Tibial nerve (tissue), 4 donors: ENCODE results near the gene GSPT1. TPM values are rescaled to one million over a fixed set of nuclear protein-coding genes. Genes with fewer than 3 reads are reported as not detected.

Source experiments
- DNase-seq, 2 donors: peaks; one replicate each; pipeline ENCODE4 v3.0.0-alpha.2; 2019; ENCODE audit warnings: low spot score in 2 of 2
- H3K27ac ChIP-seq, 4 donors: fragments of 200-600 bp; sonication (generic) in 3 of 4; one replicate each; pipeline ENCODE4 v1.5.1; 2017 to 2019; ENCODE audit warnings: mild to moderate bottlenecking in 1 of 4
- H3K27me3 ChIP-seq, 2 donors: fragments of 200-600 bp; sonication (generic) in 1 of 2; one replicate each; pipeline versions ENCODE4 v1.5.1 to v1.6.0; 2017 to 2019
- H3K36me3 ChIP-seq, 3 donors: fragments of 200-600 bp; sonication (generic); one replicate each; pipeline ENCODE4 v1.5.1; 2018 to 2019
- H3K4me1 ChIP-seq, 4 donors: fragments of 200-600 bp; sonication (generic) in 3 of 4; one replicate each; pipeline ENCODE4 v1.5.1; 2017 to 2019
- H3K4me3 ChIP-seq, 4 donors: fragments of 200-600 bp; sonication (generic) in 3 of 4; one replicate each; pipeline ENCODE4 v1.5.1; 2017 to 2019; ENCODE audit warnings: mild to moderate bottlenecking in 1 of 4, moderate library complexity in 1 of 4
- H3K9me3 ChIP-seq, 4 donors: fragments of 200-600 bp; sonication (generic) in 3 of 4; one replicate each; pipeline ENCODE4 v1.5.1; 2017 to 2019
- EP300 ChIP-seq, 2 donors: sonication (generic); formaldehyde crosslinking; IDR thresholded peaks; one replicate each; pipeline ENCODE4 v1.6.1; 2017; ENCODE audit warnings: antibody characterized with exemption in 2 of 2, mild to moderate bottlenecking in 1 of 2
- POLR2A ChIP-seq, 2 donors: fragments of 450-650 bp; IDR thresholded peaks; one replicate each; pipeline ENCODE4 v1.6.1; 2017; ENCODE audit warnings: antibody characterized with exemption in 2 of 2, mild to moderate bottlenecking in 2 of 2, moderate library complexity in 2 of 2
- WGBS, 2 donors: methylation state at CpG; one replicate each; pipeline ENCODE4 v1.1.5; 2018; 5-methylcytosine and 5-hydroxymethylcytosine counted together
- total RNA-seq, 4 donors: library from RNA; depleted of rRNA; stranded (reverse); fragments of >200 nt; gene quantifications; one replicate each; pipeline ENCODE4 v1.1.0, GENCODE V29; 2016
- TF ChIP-seq, protein P1 (sequence below), 5 experiments: fragments of 200-600 bp in 3 of 5; fragments of 450-650 bp in 2 of 5; sonication (generic) in 3 of 5; IDR thresholded peaks; one replicate each; pipeline ENCODE4 v1.5.1; 2016 to 2019; ENCODE audit warnings: antibody characterized with exemption in 5 of 5, mild to moderate bottlenecking in 3 of 5, moderate library complexity in 2 of 5

Gene GSPT1
- total RNA-seq, 4 donors from 2014 or later: 43.2 to 49.8 (median 46.2) TPM

DNA sequence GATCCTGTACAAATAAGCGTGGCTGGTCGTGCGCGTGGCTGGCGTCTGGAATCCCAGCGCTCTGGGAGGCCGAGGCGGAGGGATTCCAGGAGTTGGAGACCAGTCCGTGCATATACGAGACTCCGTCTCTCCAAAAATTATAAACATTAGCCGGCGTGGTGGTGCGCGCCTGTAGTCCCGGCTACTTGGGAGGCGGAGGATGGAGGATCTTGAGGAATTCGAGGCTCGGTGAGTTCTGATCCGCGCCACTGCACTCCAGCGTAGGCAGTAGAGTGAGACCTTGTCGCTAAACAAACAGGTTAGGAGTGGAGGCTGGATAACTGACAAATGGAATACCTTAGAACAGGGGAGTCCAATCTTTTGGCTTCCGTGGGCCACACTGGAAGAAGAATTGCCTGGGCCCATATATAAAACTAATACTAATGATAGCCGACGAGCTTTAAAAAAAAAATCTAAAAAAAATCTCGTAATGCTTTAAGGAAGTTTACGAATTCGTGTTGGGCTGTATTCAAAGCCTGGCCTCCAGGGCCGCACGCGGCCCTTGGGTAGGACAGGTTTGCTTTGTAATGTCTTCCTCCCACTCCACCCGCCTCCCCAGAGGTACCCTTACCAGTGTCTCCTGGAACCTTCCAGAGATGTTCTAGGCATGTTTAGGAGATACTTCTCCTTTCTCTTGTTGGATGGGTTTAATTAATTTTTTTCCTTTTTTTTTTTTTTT, 63.5 kb downstream of the GSPT1 start:
- TF ChIP-seq, protein P1, sequence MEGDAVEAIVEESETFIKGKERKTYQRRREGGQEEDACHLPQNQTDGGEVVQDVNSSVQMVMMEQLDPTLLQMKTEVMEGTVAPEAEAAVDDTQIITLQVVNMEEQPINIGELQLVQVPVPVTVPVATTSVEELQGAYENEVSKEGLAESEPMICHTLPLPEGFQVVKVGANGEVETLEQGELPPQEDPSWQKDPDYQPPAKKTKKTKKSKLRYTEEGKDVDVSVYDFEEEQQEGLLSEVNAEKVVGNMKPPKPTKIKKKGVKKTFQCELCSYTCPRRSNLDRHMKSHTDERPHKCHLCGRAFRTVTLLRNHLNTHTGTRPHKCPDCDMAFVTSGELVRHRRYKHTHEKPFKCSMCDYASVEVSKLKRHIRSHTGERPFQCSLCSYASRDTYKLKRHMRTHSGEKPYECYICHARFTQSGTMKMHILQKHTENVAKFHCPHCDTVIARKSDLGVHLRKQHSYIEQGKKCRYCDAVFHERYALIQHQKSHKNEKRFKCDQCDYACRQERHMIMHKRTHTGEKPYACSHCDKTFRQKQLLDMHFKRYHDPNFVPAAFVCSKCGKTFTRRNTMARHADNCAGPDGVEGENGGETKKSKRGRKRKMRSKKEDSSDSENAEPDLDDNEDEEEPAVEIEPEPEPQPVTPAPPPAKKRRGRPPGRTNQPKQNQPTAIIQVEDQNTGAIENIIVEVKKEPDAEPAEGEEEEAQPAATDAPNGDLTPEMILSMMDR (IDR thresholded peaks at IDR 0.05): no peak
- TF ChIP-seq POLR2A (IDR thresholded peaks at IDR 0.05) (no peak), EP300 (IDR thresholded peaks at IDR 0.05) (no peak)
- 54 to 59% methylated on average over 29 to 33 of the region's 33 CpGs for WGBS, 2 donors
- no peak for DNase-seq
- Histone ChIP-seq H3K27ac (peak overlapping the region in 3 of 4 donors; percentile 85 to 95 (median 90)), H3K36me3 (peaks cover 0 to 25% (median under 1%) of the 10 kb centered on the region in 3 donors), H3K9me3 (no peaks in the 10 kb centered on the region), H3K4me3 (peak overlapping the region; percentile 72 to 99 (median 86)), H3K27me3 (no peaks in the 10 kb centered on the region), H3K4me1 (peaks cover 0 to 49% (median 20%) of the 10 kb centered on the region in 4 donors)

DNA sequence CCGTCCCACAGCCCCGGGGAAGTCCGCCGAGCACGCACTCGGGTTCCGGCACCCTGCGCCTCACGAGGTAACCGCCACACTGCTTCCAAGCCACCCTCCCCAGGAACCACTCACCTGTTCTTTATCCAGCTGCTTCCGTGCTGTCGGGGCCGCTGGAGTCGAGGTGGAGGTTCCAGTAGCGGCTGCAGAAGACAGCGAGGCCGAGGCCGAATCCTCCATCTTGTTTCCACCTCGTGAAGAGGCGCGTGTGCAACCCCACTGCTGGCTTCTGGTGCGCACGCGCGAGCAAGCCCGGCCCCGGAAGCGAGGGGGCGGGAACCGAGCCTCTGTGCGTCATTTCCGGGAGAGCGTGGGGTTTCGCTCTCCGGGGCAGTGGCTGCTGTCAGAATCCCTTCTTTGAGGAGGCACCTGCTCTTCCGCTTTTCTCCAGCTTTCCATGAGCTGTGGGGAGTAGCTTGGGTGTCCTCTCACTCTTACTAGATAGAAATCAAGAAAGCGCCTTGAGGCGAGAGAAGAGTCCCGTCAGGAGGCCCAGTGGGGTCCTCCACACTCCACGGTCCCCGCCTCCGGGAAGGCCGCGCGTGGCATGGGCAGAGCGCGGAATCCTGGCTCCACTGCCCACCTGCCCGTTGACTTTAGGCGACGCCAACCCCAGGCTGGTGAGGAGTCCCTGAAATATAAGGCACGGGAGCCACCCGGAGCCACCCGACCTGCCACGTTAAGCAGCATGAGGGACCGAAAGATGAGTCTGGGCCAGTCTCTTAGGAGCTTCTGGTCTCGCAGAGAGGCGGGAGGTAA, 64.3 kb downstream of the GSPT1 start, which contains the start of gene RSL1D1:
RSL1D1 (minus strand) TSS at position 249 of the 798 bp plus-strand sequence; CDS start at position 219, 30 bp downstream.
- Histone ChIP-seq H3K36me3 (peaks cover 0 to 30% (median 8%) of the 10 kb centered on the region in 3 donors), H3K9me3 (no peaks in the 10 kb centered on the region), H3K27me3 (no peaks in the 10 kb centered on the region), H3K4me1 (peaks cover 0 to 48% (median 20%) of the 10 kb centered on the region in 4 donors), H3K27ac (peak within 1 kb of the TSS; percentile 82 to 95 (median 88)), H3K4me3 (peak within 1 kb of the TSS; percentile 72 to 99 (median 86))
- 1 to 3% methylated on average over 36 to 57 of the region's 57 CpGs for whole genome bisulfite sequencing, 2 donors
- DNase-seq: peak; percentile 77 to 84
- TF ChIP-seq POLR2A (IDR thresholded peaks at IDR 0.05): peak; percentile 89
- TF ChIP-seq EP300 (IDR thresholded peaks at IDR 0.05): peak; percentile 96 to 98
- TF ChIP-seq, protein P1 (IDR thresholded peaks at IDR 0.05): peak in 1 of 5 experiments; percentile 29

DNA sequence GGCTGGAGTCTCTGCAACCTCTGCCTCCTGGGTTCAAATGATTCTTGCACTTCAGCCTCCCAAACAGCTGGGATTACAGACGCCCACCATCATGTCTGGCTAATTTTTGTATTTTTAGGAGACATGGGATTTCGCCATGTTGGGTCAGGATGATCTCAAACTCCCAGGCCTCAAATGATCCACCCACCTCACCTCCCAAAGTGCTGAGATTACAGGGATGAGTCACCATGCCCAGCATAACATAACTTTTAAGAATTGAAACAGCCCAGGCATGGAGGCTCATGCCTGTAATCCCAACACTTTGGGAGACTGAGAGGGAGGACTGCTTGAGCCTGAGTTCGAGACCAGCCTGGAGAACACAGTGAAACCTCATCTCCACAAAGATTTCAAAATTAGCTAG, 66.9 kb downstream of the GSPT1 start:
- Histone ChIP-seq H3K4me1 (peaks cover 0 to 46% (median 16%) of the 10 kb centered on the region in 4 donors), H3K27ac (no peak overlapping the region), H3K27me3 (no peaks in the 10 kb centered on the region), H3K36me3 (peaks cover 4 to 56% (median 32%) of the 10 kb centered on the region in 3 donors), H3K9me3 (no peaks in the 10 kb centered on the region), H3K4me3 (no peak overlapping the region)
- TF ChIP-seq, protein P1 (IDR thresholded peaks at IDR 0.05): no peak
- TF ChIP-seq EP300 (IDR thresholded peaks at IDR 0.05): no peak
- TF ChIP-seq POLR2A (IDR thresholded peaks at IDR 0.05): no peak
- no peak for DNase-seq
- 91 to 93% methylated on average over 3 of the region's 3 CpGs for WGBS, 2 donors

DNA sequence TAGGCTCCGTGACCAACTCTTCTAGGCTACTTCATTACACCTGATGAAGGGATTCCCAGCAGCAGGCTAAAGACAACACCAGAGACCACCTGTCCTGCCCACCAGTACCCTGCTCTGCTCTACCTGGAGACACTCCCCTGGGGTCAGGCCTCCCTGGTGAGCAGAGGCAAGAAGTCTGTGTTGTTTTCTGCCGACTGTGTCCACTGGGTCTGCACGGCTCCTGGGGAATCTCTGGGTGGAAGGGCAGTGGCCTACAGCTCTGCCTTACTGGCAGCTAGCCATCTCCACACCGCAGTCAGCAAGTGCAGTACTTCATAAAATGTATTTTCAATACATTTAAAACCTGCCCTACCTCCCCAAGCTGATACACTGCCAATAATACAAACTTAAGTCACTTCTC, 71.3 kb downstream of the GSPT1 start:
- no peak for DNase-seq
- Histone ChIP-seq H3K27ac (no peak overlapping the region), H3K4me1 (peaks cover 0 to 23% (median 0%) of the 10 kb centered on the region in 4 donors), H3K27me3 (no peaks in the 10 kb centered on the region), H3K9me3 (no peaks in the 10 kb centered on the region), H3K36me3 (peaks cover 4 to 100% (median 58%) of the 10 kb centered on the region in 3 donors), H3K4me3 (no peak overlapping the region)
- TF ChIP-seq POLR2A (IDR thresholded peaks at IDR 0.05) (no peak), EP300 (IDR thresholded peaks at IDR 0.05) (no peak)
- 71 to 77% methylated on average over 4 of the region's 4 CpGs for WGBS, 2 donors

DNA sequence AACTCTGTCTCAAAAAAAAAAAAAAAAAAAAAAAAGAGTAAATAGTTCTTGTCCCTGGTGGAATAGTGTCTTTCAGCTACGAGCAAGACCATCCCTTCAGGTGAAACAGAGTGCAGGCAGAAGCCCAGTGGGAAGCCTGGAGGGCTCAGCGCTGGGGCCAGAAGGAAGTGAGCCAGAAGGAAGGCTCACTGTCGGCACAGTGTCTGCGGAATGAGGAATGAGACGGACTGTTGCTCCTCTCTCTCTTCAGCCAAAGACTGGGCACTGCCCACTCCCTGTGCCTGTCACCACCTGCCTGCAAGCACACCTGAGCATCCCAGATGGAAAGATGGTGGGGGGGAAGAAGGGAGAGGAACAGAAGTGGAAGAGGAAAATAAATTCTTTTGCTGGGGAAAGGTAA, 71.9 kb downstream of the GSPT1 start:
- Histone ChIP-seq H3K9me3 (no peaks in the 10 kb centered on the region), H3K27ac (no peak overlapping the region), H3K36me3 (peaks cover 4 to 100% (median 60%) of the 10 kb centered on the region in 3 donors), H3K4me1 (peaks cover 0 to 17% (median 0%) of the 10 kb centered on the region in 4 donors), H3K27me3 (no peaks in the 10 kb centered on the region), H3K4me3 (no peak overlapping the region)
- no peak for TF ChIP-seq EP300 (IDR thresholded peaks at IDR 0.05)
- no peak for TF ChIP-seq POLR2A (IDR thresholded peaks at IDR 0.05)
- TF ChIP-seq, protein P1 (IDR thresholded peaks at IDR 0.05): no peak
- no peak for DNase-seq
- 86 to 93% methylated on average over 5 of the region's 5 CpGs for WGBS, 2 donors
